ENCODE results near the gene PIK3CA.

- TF ChIP-seq, protein P1, sequence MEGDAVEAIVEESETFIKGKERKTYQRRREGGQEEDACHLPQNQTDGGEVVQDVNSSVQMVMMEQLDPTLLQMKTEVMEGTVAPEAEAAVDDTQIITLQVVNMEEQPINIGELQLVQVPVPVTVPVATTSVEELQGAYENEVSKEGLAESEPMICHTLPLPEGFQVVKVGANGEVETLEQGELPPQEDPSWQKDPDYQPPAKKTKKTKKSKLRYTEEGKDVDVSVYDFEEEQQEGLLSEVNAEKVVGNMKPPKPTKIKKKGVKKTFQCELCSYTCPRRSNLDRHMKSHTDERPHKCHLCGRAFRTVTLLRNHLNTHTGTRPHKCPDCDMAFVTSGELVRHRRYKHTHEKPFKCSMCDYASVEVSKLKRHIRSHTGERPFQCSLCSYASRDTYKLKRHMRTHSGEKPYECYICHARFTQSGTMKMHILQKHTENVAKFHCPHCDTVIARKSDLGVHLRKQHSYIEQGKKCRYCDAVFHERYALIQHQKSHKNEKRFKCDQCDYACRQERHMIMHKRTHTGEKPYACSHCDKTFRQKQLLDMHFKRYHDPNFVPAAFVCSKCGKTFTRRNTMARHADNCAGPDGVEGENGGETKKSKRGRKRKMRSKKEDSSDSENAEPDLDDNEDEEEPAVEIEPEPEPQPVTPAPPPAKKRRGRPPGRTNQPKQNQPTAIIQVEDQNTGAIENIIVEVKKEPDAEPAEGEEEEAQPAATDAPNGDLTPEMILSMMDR (IDR thresholded peaks at IDR 0.05) = no peak
- TF ChIP-seq POLR2A (IDR thresholded peaks at IDR 0.05; ENCODE audit: low read depth) = no peak
- TF ChIP-seq POLR2AphosphoS5 (IDR thresholded peaks at IDR 0.05) = no peak
- TF ChIP-seq EP300 (IDR thresholded peaks at IDR 0.05) = no peak
Observed at GRCh38 chr3:179263134-179263533, 115.0 kb downstream of the PIK3CA start.
